A673 (cell line): Measurements from ENCODE around the gene FBXO42.

Experiments
- EZH2 ChIP-seq: fragments of 200-600 bp; sonication (generic); IDR thresholded peaks from 2 replicates; pipeline ENCODE4 v1.6.1; 2017; ENCODE audit warnings: borderline replicate concordance, low read depth, mild to moderate bottlenecking, mixed read lengths, antibody characterized with exemption, low read length; ENCODE audit not compliant: poor library complexity, severe bottlenecking
- TF ChIP-seq, protein P1 (sequence below): fragments of 300-800, 200-600 bp; sonication (generic); conservative IDR thresholded peaks from 2 replicates; pipeline ENCODE4 v1.5.1; 2017; ENCODE audit warnings: low read depth, mild to moderate bottlenecking, antibody characterized with exemption, low read length, moderate library complexity, mixed read lengths

DNA sequence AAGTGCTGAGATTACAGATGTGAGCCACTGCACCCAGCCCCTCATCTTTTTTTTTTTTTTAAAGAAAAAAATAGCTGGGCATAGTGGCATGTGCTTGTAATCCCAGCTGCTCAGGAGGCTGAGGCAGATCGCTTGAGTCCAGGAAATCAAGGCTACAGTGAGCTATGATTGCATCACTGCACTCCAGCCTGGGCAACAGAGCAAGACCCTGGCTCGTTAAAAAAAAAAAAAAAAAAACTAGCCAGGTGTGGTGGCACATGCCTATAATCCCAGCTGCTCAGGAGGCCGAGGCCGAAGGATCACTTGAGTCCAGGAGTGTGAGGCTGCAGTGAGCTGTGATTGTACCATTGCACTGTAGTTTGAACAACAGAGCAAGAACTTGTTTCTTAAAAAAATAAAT, 28.6 kb upstream of the FBXO42 start:
- TF ChIP-seq, protein P1, sequence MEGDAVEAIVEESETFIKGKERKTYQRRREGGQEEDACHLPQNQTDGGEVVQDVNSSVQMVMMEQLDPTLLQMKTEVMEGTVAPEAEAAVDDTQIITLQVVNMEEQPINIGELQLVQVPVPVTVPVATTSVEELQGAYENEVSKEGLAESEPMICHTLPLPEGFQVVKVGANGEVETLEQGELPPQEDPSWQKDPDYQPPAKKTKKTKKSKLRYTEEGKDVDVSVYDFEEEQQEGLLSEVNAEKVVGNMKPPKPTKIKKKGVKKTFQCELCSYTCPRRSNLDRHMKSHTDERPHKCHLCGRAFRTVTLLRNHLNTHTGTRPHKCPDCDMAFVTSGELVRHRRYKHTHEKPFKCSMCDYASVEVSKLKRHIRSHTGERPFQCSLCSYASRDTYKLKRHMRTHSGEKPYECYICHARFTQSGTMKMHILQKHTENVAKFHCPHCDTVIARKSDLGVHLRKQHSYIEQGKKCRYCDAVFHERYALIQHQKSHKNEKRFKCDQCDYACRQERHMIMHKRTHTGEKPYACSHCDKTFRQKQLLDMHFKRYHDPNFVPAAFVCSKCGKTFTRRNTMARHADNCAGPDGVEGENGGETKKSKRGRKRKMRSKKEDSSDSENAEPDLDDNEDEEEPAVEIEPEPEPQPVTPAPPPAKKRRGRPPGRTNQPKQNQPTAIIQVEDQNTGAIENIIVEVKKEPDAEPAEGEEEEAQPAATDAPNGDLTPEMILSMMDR: no peak
- no peak for TF ChIP-seq EZH2
